ENCODE results near the gene SGMS1. TPM values are rescaled to one million over a fixed set of nuclear protein-coding genes. Genes with fewer than 3 reads are reported as not detected.

SGMS1 gene
- total RNA-seq, 4 donors from 2014 or later = 107 to 234 (median 134) TPM

GRCh38 chr10:50281210-50281966 is 342.4 kb downstream of the SGMS1 start:
- peaks cover 0 to 6% (median 0%) of the 10 kb centered on the region in 4 donors for H3K4me1 ChIP-seq
- no peak for TF ChIP-seq CTCF (IDR thresholded peaks at IDR 0.05)
- TF ChIP-seq POLR2A (IDR thresholded peaks at IDR 0.05) = no peak
- TF ChIP-seq EP300 (IDR thresholded peaks at IDR 0.05) = no peak
- no peaks in the 10 kb centered on the region for H3K9me3 ChIP-seq
- H3K27me3 ChIP-seq = no peaks in the 10 kb centered on the region
- no peak overlapping the region for H3K4me3 ChIP-seq
- WGBS, 2 donors = 88 to 92% methylated on average over 8 of the region's 8 CpGs
- H3K36me3 ChIP-seq = no peaks in the 10 kb centered on the region
- no peak for DNase-seq (ENCODE audit: low spot score in 2 of 2)
- no peak overlapping the region for H3K27ac ChIP-seq

- Histone ChIP-seq H3K4me1 (no peaks in the 10 kb centered on the region), H3K27me3 (no peaks in the 10 kb centered on the region), H3K36me3 (no peaks in the 10 kb centered on the region), H3K4me3 (no peak overlapping the region), H3K27ac (no peak overlapping the region), H3K9me3 (no peaks in the 10 kb centered on the region)
- WGBS, 2 donors = 55 to 60% methylated on average over 5 of the region's 5 CpGs
- DNase-seq (ENCODE audit: low spot score in 2 of 2) = no peak
- TF ChIP-seq POLR2A (IDR thresholded peaks at IDR 0.05) (no peak), EP300 (IDR thresholded peaks at IDR 0.05) (no peak), CTCF (IDR thresholded peaks at IDR 0.05) (no peak)
These were observed 343.5 kb downstream of the SGMS1 start for GRCh38 chr10:50280049-50280841.

- Histone ChIP-seq H3K36me3 (no peaks in the 10 kb centered on the region), H3K9me3 (no peaks in the 10 kb centered on the region), H3K27me3 (no peaks in the 10 kb centered on the region), H3K4me1 (no peaks in the 10 kb centered on the region), H3K4me3 (no peak overlapping the region), H3K27ac (no peak overlapping the region)
- TF ChIP-seq POLR2A (IDR thresholded peaks at IDR 0.05) (no peak), EP300 (IDR thresholded peaks at IDR 0.05) (no peak), CTCF (IDR thresholded peaks at IDR 0.05) (no peak)
- DNase-seq (ENCODE audit: low spot score in 2 of 2) = no peak
- 40 to 61% methylated on average over 5 of the region's 5 CpGs for WGBS, 2 donors
These were observed 344.3 kb downstream of the SGMS1 start for GRCh38 chr10:50279489-50279888.

GRCh38 chr10:50275650-50276235 is 348.0 kb downstream of the SGMS1 start:
- no peak overlapping the region for H3K4me3 ChIP-seq
- no peak overlapping the region for H3K27ac ChIP-seq
- no peaks in the 10 kb centered on the region for H3K4me1 ChIP-seq
- peak; percentile 24 to 49 for DNase-seq (ENCODE audit: low spot score in 2 of 2)
- no peaks in the 10 kb centered on the region for H3K27me3 ChIP-seq
- 48 to 63% methylated on average over 3 of the region's 3 CpGs for WGBS, 2 donors
- H3K36me3 ChIP-seq = no peaks in the 10 kb centered on the region
- no peaks in the 10 kb centered on the region for H3K9me3 ChIP-seq
- peak in 4 of 5 experiments; percentile 14 to 46 (median 36) for TF ChIP-seq CTCF (IDR thresholded peaks at IDR 0.05)
- TF ChIP-seq EP300 (IDR thresholded peaks at IDR 0.05) = no peak

GRCh38 chr10:50272531-50272930 is 351.2 kb downstream of the SGMS1 start:
- Histone ChIP-seq H3K4me1 (no peaks in the 10 kb centered on the region), H3K27ac (no peak overlapping the region), H3K9me3 (no peaks in the 10 kb centered on the region), H3K27me3 (no peaks in the 10 kb centered on the region), H3K4me3 (no peak overlapping the region), H3K36me3 (no peaks in the 10 kb centered on the region)
- WGBS, 2 donors = 89 to 94% methylated on average over 7 of the region's 7 CpGs
- TF ChIP-seq POLR2A (IDR thresholded peaks at IDR 0.05) (no peak), CTCF (IDR thresholded peaks at IDR 0.05) (no peak), EP300 (IDR thresholded peaks at IDR 0.05) (no peak)
- no peak for DNase-seq (ENCODE audit: low spot score in 2 of 2)
